ENCODE data around the gene FHIT. TPM values are rescaled to one million over a fixed set of nuclear protein-coding genes. Genes with fewer than 3 reads are reported as not detected.

FHIT gene
- total and polyA plus RNA-seq, 4 donors = 2.1 to 14.7 (median 6.6) TPM

DNA sequence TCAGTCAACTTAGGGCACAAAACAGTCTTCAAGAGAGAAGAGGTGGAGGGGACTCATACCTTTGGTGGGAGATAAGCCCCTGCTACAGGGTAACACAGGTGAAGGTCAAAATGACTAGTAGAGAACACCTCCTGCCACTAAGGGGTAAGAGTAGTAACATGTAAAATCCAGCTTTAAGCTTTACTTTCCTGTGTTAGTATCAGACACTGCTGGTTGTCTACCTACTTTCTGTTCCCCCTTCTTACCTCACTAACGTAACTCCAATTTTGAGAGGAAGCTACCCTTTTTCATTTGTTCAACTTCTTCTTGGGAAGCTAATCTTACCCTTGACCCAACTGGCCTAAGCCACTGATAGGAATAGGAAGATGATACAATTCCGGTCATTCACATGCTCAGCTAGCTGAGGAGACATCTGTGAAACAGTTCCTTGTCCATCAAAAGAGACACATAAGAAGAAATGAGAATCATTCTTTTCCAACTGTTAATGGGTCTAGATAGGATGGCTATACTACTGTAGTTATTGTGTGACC lies 1374.7 kb downstream of the FHIT start (continued):
- TF ChIP-seq GABPA (IDR thresholded peaks at IDR 0.05 in 1 of 2, conservative IDR thresholded peaks at IDR 0.05 in 1 of 2) (no peak), JUND (IDR thresholded peaks at IDR 0.05) (no peak)
- TF ChIP-seq, protein P1, sequence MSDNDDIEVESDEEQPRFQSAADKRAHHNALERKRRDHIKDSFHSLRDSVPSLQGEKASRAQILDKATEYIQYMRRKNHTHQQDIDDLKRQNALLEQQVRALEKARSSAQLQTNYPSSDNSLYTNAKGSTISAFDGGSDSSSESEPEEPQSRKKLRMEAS (IDR thresholded peaks at IDR 0.05) = no peak

DNA sequence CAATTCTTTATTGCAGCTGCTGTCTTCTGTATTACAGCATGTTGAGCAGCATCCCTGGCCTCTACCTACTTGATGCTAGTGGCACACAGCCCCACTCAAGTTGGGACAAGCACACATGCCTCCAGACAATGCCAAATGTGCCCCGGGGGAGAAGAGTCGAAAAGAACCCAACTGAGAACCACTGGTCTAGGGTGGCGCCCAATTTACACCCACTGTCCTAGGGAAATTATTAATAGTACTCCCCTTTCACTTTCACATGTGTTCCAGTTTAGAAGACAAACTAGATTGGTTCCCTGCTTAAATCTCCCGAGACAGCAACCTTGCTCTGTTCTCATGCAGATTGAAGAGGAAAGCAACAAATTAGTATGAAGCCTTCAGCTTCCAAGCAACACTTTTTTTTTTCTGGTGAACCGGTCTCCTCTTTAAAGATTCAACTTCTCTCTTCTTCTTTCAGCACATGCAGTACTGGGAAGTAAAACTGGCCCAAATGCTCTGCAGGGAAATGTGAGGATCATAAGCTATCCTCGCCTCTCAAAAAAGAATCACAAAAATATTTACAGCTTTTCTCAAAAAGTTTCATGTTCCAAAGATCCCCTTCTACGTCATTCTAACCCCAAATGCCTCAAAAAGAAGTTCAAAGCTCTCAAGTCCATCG lies 1377.5 kb downstream of the FHIT start:
- H3K4me1 ChIP-seq (ENCODE audit: control insufficient read depth in 4 of 4, insufficient read depth in 4 of 4, low read length in 3 of 4) = no peaks in the 10 kb centered on the region
- H3K27me3 ChIP-seq (ENCODE audit: control insufficient read depth in 4 of 4, insufficient read depth in 4 of 4, low read length in 3 of 4) = no peaks in the 10 kb centered on the region
- H3K27ac ChIP-seq (ENCODE audit: low read depth in 1 of 2, low read length in 2 of 2) = no peak overlapping the region
- no peaks in the 10 kb centered on the region for H3K9me3 ChIP-seq (ENCODE audit: control insufficient read depth in 4 of 4, low read length in 3 of 4)
- H3K4me3 ChIP-seq (ENCODE audit: low read depth in 1 of 3, low read length in 3 of 3) = no peak overlapping the region
- no peaks in the 10 kb centered on the region for H3K36me3 ChIP-seq (ENCODE audit: control insufficient read depth in 4 of 4, insufficient read depth in 3 of 4, low read depth in 1 of 4, low read length in 3 of 4)
- no peak for DNase-seq (ENCODE audit: low spot score)
- no peak overlapping the region for H3K9ac ChIP-seq (ENCODE audit: low read depth in 1 of 2, low read length in 2 of 2)
- 77% methylated on average over 8 of the region's 8 CpGs for WGBS
- TF ChIP-seq SP1 (IDR thresholded peaks at IDR 0.05) = no peak
- no peak for TF ChIP-seq YY1 (IDR thresholded peaks at IDR 0.05)
- no peak for TF ChIP-seq HNF4G (IDR thresholded peaks at IDR 0.05)
- TF ChIP-seq FOXA1 (IDR thresholded peaks at IDR 0.05) = no peak
- no peak for TF ChIP-seq RAD21 (IDR thresholded peaks at IDR 0.05)
- TF ChIP-seq TAF1 (conservative IDR thresholded peaks at IDR 0.05) = no peak
- TF ChIP-seq, protein P1 (IDR thresholded peaks at IDR 0.05) = no peak
- no peak for TF ChIP-seq GABPA (IDR thresholded peaks at IDR 0.05 in 1 of 2, conservative IDR thresholded peaks at IDR 0.05 in 1 of 2)
- TF ChIP-seq, protein P2, sequence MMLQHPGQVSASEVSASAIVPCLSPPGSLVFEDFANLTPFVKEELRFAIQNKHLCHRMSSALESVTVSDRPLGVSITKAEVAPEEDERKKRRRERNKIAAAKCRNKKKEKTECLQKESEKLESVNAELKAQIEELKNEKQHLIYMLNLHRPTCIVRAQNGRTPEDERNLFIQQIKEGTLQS (IDR thresholded peaks at IDR 0.05) = no peak
- TF ChIP-seq, protein P3, sequence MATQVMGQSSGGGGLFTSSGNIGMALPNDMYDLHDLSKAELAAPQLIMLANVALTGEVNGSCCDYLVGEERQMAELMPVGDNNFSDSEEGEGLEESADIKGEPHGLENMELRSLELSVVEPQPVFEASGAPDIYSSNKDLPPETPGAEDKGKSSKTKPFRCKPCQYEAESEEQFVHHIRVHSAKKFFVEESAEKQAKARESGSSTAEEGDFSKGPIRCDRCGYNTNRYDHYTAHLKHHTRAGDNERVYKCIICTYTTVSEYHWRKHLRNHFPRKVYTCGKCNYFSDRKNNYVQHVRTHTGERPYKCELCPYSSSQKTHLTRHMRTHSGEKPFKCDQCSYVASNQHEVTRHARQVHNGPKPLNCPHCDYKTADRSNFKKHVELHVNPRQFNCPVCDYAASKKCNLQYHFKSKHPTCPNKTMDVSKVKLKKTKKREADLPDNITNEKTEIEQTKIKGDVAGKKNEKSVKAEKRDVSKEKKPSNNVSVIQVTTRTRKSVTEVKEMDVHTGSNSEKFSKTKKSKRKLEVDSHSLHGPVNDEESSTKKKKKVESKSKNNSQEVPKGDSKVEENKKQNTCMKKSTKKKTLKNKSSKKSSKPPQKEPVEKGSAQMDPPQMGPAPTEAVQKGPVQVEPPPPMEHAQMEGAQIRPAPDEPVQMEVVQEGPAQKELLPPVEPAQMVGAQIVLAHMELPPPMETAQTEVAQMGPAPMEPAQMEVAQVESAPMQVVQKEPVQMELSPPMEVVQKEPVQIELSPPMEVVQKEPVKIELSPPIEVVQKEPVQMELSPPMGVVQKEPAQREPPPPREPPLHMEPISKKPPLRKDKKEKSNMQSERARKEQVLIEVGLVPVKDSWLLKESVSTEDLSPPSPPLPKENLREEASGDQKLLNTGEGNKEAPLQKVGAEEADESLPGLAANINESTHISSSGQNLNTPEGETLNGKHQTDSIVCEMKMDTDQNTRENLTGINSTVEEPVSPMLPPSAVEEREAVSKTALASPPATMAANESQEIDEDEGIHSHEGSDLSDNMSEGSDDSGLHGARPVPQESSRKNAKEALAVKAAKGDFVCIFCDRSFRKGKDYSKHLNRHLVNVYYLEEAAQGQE (IDR thresholded peaks at IDR 0.05) = no peak
- no peak for TF ChIP-seq RXRA (IDR thresholded peaks at IDR 0.05)
- TF ChIP-seq FOXA2 (IDR thresholded peaks at IDR 0.05) = no peak
- TF ChIP-seq NR2F2 (IDR thresholded peaks at IDR 0.05) = no peak

DNA sequence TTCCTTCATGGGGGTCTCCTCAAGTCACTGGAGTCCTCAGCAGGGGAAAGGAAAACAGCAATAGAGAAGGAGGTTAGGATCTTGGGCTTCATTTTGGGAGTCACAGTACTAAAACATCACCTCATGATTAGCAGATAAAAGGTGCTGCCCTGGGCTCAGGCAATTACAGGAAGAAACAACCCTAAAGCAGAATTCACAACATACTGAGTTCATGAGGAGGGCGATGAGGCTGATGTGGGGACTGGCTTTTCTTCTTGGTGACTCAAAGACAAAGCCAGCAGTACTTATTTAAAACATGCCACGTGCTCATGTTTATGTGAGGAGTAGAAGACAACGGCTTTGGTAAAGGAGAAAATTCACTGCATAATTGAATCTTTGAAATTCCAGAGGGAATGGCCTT lies 1379.1 kb downstream of the FHIT start:
- 88% methylated on average over 3 of the region's 3 CpGs for WGBS
- TF ChIP-seq HNF4A (conservative IDR thresholded peaks at IDR 0.05) (no peak), HNF4G (IDR thresholded peaks at IDR 0.05) (no peak), NR2F2 (IDR thresholded peaks at IDR 0.05) (no peak), JUND (IDR thresholded peaks at IDR 0.05) (no peak), RAD21 (IDR thresholded peaks at IDR 0.05) (no peak), FOXA1 (IDR thresholded peaks at IDR 0.05) (no peak), RXRA (IDR thresholded peaks at IDR 0.05) (no peak), TAF1 (conservative IDR thresholded peaks at IDR 0.05) (no peak), EGR1 (IDR thresholded peaks at IDR 0.05; ENCODE audit: low read depth in 2 of 2) (no peak), FOXA2 (IDR thresholded peaks at IDR 0.05) (no peak), YY1 (IDR thresholded peaks at IDR 0.05) (no peak), GABPA (IDR thresholded peaks at IDR 0.05 in 1 of 2, conservative IDR thresholded peaks at IDR 0.05 in 1 of 2) (no peak)
- TF ChIP-seq, protein P4, sequence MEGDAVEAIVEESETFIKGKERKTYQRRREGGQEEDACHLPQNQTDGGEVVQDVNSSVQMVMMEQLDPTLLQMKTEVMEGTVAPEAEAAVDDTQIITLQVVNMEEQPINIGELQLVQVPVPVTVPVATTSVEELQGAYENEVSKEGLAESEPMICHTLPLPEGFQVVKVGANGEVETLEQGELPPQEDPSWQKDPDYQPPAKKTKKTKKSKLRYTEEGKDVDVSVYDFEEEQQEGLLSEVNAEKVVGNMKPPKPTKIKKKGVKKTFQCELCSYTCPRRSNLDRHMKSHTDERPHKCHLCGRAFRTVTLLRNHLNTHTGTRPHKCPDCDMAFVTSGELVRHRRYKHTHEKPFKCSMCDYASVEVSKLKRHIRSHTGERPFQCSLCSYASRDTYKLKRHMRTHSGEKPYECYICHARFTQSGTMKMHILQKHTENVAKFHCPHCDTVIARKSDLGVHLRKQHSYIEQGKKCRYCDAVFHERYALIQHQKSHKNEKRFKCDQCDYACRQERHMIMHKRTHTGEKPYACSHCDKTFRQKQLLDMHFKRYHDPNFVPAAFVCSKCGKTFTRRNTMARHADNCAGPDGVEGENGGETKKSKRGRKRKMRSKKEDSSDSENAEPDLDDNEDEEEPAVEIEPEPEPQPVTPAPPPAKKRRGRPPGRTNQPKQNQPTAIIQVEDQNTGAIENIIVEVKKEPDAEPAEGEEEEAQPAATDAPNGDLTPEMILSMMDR (IDR thresholded peaks at IDR 0.05; ENCODE audit: low read depth, low read length, missing input control) = no peak
- TF ChIP-seq, protein P2 (IDR thresholded peaks at IDR 0.05) = no peak
- TF ChIP-seq, protein P5, sequence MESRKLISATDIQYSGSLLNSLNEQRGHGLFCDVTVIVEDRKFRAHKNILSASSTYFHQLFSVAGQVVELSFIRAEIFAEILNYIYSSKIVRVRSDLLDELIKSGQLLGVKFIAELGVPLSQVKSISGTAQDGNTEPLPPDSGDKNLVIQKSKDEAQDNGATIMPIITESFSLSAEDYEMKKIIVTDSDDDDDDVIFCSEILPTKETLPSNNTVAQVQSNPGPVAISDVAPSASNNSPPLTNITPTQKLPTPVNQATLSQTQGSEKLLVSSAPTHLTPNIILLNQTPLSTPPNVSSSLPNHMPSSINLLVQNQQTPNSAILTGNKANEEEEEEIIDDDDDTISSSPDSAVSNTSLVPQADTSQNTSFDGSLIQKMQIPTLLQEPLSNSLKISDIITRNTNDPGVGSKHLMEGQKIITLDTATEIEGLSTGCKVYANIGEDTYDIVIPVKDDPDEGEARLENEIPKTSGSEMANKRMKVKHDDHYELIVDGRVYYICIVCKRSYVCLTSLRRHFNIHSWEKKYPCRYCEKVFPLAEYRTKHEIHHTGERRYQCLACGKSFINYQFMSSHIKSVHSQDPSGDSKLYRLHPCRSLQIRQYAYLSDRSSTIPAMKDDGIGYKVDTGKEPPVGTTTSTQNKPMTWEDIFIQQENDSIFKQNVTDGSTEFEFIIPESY (IDR thresholded peaks at IDR 0.05) = no peak
- no peak overlapping the region for H3K27ac ChIP-seq (ENCODE audit: low read depth in 1 of 2, low read length in 2 of 2)
- no peaks in the 10 kb centered on the region for H3K36me3 ChIP-seq (ENCODE audit: control insufficient read depth in 4 of 4, insufficient read depth in 3 of 4, low read depth in 1 of 4, low read length in 3 of 4)
- H3K4me1 ChIP-seq (ENCODE audit: control insufficient read depth in 4 of 4, insufficient read depth in 4 of 4, low read length in 3 of 4) = no peaks in the 10 kb centered on the region
- no peak for DNase-seq (ENCODE audit: low spot score)
- H3K27me3 ChIP-seq (ENCODE audit: control insufficient read depth in 4 of 4, insufficient read depth in 4 of 4, low read length in 3 of 4) = no peaks in the 10 kb centered on the region
- H3K9me3 ChIP-seq (ENCODE audit: control insufficient read depth in 4 of 4, low read length in 3 of 4) = no peaks in the 10 kb centered on the region
- no peak overlapping the region for H3K4me3 ChIP-seq (ENCODE audit: low read depth in 1 of 3, low read length in 3 of 3)
- H3K9ac ChIP-seq (ENCODE audit: low read depth in 1 of 2, low read length in 2 of 2) = no peak overlapping the region

All from liver (tissue), 9 donors.